ENCODE results near the gene DNM1. TPM values are rescaled to one million over a fixed set of nuclear protein-coding genes. Genes with fewer than 3 reads are reported as not detected.

Gene DNM1
- total and polyA plus RNA-seq, 2 of the 8 experiments (the other 6 are each of a cell fraction or from before 2014, with no cell fraction given) = 34.3 to 62.7 TPM

- Histone ChIP-seq H2AFZ (ENCODE audit: low read length) (no peak overlapping the region), H3K27ac (ENCODE audit: low read depth, low read length) (no peak overlapping the region), H2BK120ac (replicated peaks; ENCODE audit: low read depth, low read length) (no peak overlapping the region), H3K79me1 (ENCODE audit: low read depth, low read length) (no peaks in the 10 kb centered on the region; the same call in none of the 2 replicates), H3K23me2 (ENCODE audit: low read depth, low read length) (0 out of 2 replicates have a peak, but pooled peaks cover 2% of the 10 kb centered on the region), H3K36me3 (ENCODE audit: control insufficient read depth in 2 of 4, insufficient read depth in 4 of 4, low read length in 3 of 4) (peaks cover 3 to 11% (median 8%) of the 10 kb centered on the region in 4 experiments; a peak in 7 of 8 replicates), H3K56ac (replicated peaks; ENCODE audit: insufficient read length, low read depth, low read length) (no peak overlapping the region), H3K79me2 (ENCODE audit: control insufficient read depth in 1 of 2, insufficient read depth in 2 of 2, low read length in 2 of 2) (no peaks in the 10 kb centered on the region), H3K27me3 (replicated peaks in 1 of 4; ENCODE audit: control insufficient read depth in 3 of 4, extremely low read depth in 1 of 4, insufficient read depth in 3 of 4, low read length in 3 of 4) (no peaks in the 10 kb centered on the region), H3K14ac (ENCODE audit: insufficient read length) (no peak overlapping the region), H2BK12ac (ENCODE audit: low read depth, low read length) (no peak overlapping the region), H3K23ac (ENCODE audit: insufficient read length) (no peak overlapping the region), H3K9ac (replicated peaks in 1 of 4; ENCODE audit: extremely low read depth in 1 of 4, low read depth in 3 of 4, low read length in 3 of 4) (no peak overlapping the region), H4K8ac (ENCODE audit: extremely low read depth, insufficient read depth, low read length) (no peak overlapping the region), H3K18ac (ENCODE audit: extremely low read depth, low read length) (no peak overlapping the region), H4K91ac (replicated peaks; ENCODE audit: insufficient read length, low read length) (no peak overlapping the region), H2BK15ac (ENCODE audit: low read length) (no peak overlapping the region), H3K9me3 (ENCODE audit: insufficient read depth in 2 of 2, low read depth in 1 of 2, low read length in 1 of 2) (no peaks in the 10 kb centered on the region), H3K4me3 (ENCODE audit: extremely low read depth in 1 of 4, insufficient read depth in 2 of 4, low read depth in 3 of 4, low read length in 4 of 4) (no peak overlapping the region), H2AK5ac (ENCODE audit: low read depth, low read length) (no peak overlapping the region), H3K4me1 (replicated peaks in 1 of 4; ENCODE audit: control insufficient read depth in 3 of 4, insufficient read depth in 4 of 4, low read length in 3 of 4) (peaks cover 0 to 12% (median 5%) of the 10 kb centered on the region in 4 experiments; a peak in 5 of 7 replicates), H4K20me1 (replicated peaks in 1 of 2; ENCODE audit: control insufficient read depth in 1 of 2, insufficient read depth in 2 of 2, low read length in 2 of 2) (peaks cover 1 to 13% of the 10 kb centered on the region in 2 experiments), H3K4ac (replicated peaks; ENCODE audit: insufficient read length, low read depth, low read length) (no peak overlapping the region), H3K4me2 (ENCODE audit: insufficient read depth in 1 of 2, low read depth in 2 of 2, low read length in 2 of 2) (no peak overlapping the region), H2BK5ac (ENCODE audit: low read depth, low read length) (no peak overlapping the region), H4K5ac (ENCODE audit: insufficient read length, low read depth, low read length) (no peak overlapping the region), H2BK20ac (ENCODE audit: low read length) (no peak overlapping the region)
- 89% methylated on average over 16 of the region's 16 CpGs; no CpG with 5 or more reads in 1 of the 2 experiments for WGBS, 2 experiments (ENCODE audit: extremely low coverage in 1 of 2, insufficient coverage in 1 of 2, insufficient read length in 1 of 2, insufficient replicate concordance in 2 of 2, low coverage in 1 of 2, low lambda C conversion rate in 2 of 2, missing lambda C conversion rate in 1 of 2)
- ChIA-PET POLR2A (ENCODE audit: partially characterized antibody) (interaction anchor here (0.6 to 3.9 kb wide), 9 partner anchors 8 to 42 kb away, joined by 3 to 14 read pairs (median 3); no protein-coding TSS in a partner anchor), CTCF (ENCODE audit: partially characterized antibody) (interaction anchor here (0.8 to 3.3 kb wide), 8 partner anchors 8 to 42 kb away, joined by 3 to 14 read pairs (median 5); no protein-coding TSS in a partner anchor)
- FAIRE-seq = no peak
- no peak for DNase-seq (ENCODE audit: low read depth in 1 of 2, low spot score in 2 of 2)
- TF ChIP-seq TBP (IDR thresholded peaks at IDR 0.05; ENCODE audit: low read depth, low read length) (no peak), SIN3A (conservative IDR thresholded peaks at IDR 0.05 in 1 of 2, IDR thresholded peaks at IDR 0.05 in 1 of 2; ENCODE audit: low read depth in 1 of 2, low read length in 2 of 2) (no peak), SUZ12 (IDR thresholded peaks at IDR 0.05; ENCODE audit: low read length) (no peak)
These were observed 13.8 kb downstream of the DNM1 start for GRCh38 chr9:128216781-128217553.
